ENCODE measurements around the gene C6orf163.

Gene C6orf163

GRCh38 chr6:87357479-87358196, 13.0 kb downstream of the C6orf163 start:
- DNase-seq, result no peak

- no peak for DNase-seq
These were observed 20.1 kb downstream of the C6orf163 start for GRCh38 chr6:87364602-87365252.

- DNase-seq, result no peak
These were observed 21.6 kb downstream of the C6orf163 start for GRCh38 chr6:87366072-87366827.

GRCh38 chr6:87366899-87367298, 22.3 kb downstream of the C6orf163 start:
- DNase-seq, result no peak

GRCh38 chr6:87373377-87373776, 28.8 kb downstream of the C6orf163 start:
- DNase-seq, result no peak

GRCh38 chr6:87375315-87375714, 30.7 kb downstream of the C6orf163 start:
- DNase-seq, result no peak

- no peak for DNase-seq
These were observed 32.0 kb downstream of the C6orf163 start for GRCh38 chr6:87376643-87377042.

GRCh38 chr6:87378947-87379346, 34.3 kb downstream of the C6orf163 start:
- DNase-seq, result no peak

- no peak for DNase-seq
These were observed 38.2 kb downstream of the C6orf163 start for GRCh38 chr6:87382861-87383260.

GRCh38 chr6:87384038-87384437, 39.4 kb downstream of the C6orf163 start:
- no peak for DNase-seq

GRCh38 chr6:87384449-87384848, 39.8 kb downstream of the C6orf163 start:
- no peak for DNase-seq

- peak; percentile 31 for DNase-seq
These were observed 46.7 kb downstream of the C6orf163 start for GRCh38 chr6:87391334-87391733.

GRCh38 chr6:87393026-87393622, 48.5 kb downstream of the C6orf163 start:
- no peak for DNase-seq

- DNase-seq, result no peak
These were observed 50.8 kb downstream of the C6orf163 start for GRCh38 chr6:87395431-87395830.

- DNase-seq, result no peak
These were observed 52.2 kb downstream of the C6orf163 start for GRCh38 chr6:87396595-87397392.

GRCh38 chr6:87397656-87398055, 53.0 kb downstream of the C6orf163 start:
- DNase-seq, result no peak

- DNase-seq, result no peak
These were observed 57.2 kb downstream of the C6orf163 start for GRCh38 chr6:87401832-87402231.

GRCh38 chr6:87407561-87407900, 62.9 kb downstream of the C6orf163 start:
- no peak for DNase-seq

- peak; percentile 63 for DNase-seq
These were observed 63.5 kb downstream of the C6orf163 start, which contains the start of gene CFAP206 for GRCh38 chr6:87407901-87408720. Gene CFAP206, plus strand, starts transcription at chr6:87407972. Its CDS starts 1,868 bp downstream, at chr6:87409840.

- DNase-seq, result no peak
These were observed 64.1 kb downstream of the C6orf163 start for GRCh38 chr6:87408721-87409155.
